ENCODE data around the gene TLK1. TPM values are rescaled to one million over a fixed set of nuclear protein-coding genes. Genes with fewer than 3 reads are reported as not detected.
"Not testable (repeated sequence)": the region's sequence is repeated elsewhere in the genome, so short reads cannot be mapped to it uniquely, and the experiment has no call there.

The TLK1 gene
- polyA plus RNA-seq, 1 experiment: 6.4 TPM

GRCh38 chr2:171098607-171099006 is 62.1 kb downstream of the TLK1 start:
- CTCF ChIA-PET: no interaction called here
- DNase-seq (ENCODE audit: low read depth): no peak
- POLR2A ChIA-PET: no interaction called here
- no peak for TF ChIP-seq CTCF (IDR thresholded peaks at IDR 0.05; ENCODE audit: insufficient read depth, low read depth, low read length)
- Histone ChIP-seq H3K27me3 (ENCODE audit: control insufficient read depth, insufficient read depth, low read length) (no peaks in the 10 kb centered on the region), H3K36me3 (ENCODE audit: control insufficient read depth, insufficient read depth, low read length) (0 out of 2 replicates have a peak, but pooled peaks cover 1% of the 10 kb centered on the region), H3K4me3 (ENCODE audit: low read depth, low read length) (no peak overlapping the region)

GRCh38 chr2:171095014-171095582 is 65.6 kb downstream of the TLK1 start:
- H3K4me3 ChIP-seq (ENCODE audit: low read depth, low read length): no peak overlapping the region
- CTCF ChIA-PET: interaction anchor here (0.6 to 1.1 kb wide), 2 partner anchors 8 to 429 kb away, joined by 4 to 5 read pairs; no protein-coding TSS in a partner anchor
- POLR2A ChIA-PET: interaction anchor here (0.6 kb wide), 1 partner anchor 31 kb away, joined by 3 read pairs; no protein-coding TSS in a partner anchor
- no peak for TF ChIP-seq CTCF (IDR thresholded peaks at IDR 0.05; ENCODE audit: insufficient read depth, low read depth, low read length)
- H3K27me3 ChIP-seq (ENCODE audit: control insufficient read depth, insufficient read depth, low read length): no peaks in the 10 kb centered on the region
- no peak for DNase-seq (ENCODE audit: low read depth)
- 0 out of 2 replicates have a peak, but pooled peaks cover under 1% of the 10 kb centered on the region for H3K36me3 ChIP-seq (ENCODE audit: control insufficient read depth, insufficient read depth, low read length)

- POLR2A ChIA-PET; CTCF ChIA-PET; DNase-seq (ENCODE audit: low read depth); H3K27me3 ChIP-seq (ENCODE audit: control insufficient read depth, insufficient read depth, low read length); H3K36me3 ChIP-seq (ENCODE audit: control insufficient read depth, insufficient read depth, low read length); H3K4me3 ChIP-seq (ENCODE audit: low read depth, low read length): not testable (repeated sequence)
Observed at GRCh38 chr2:171091517-171091916, 69.2 kb downstream of the TLK1 start.

GRCh38 chr2:171089489-171089888 is 71.2 kb downstream of the TLK1 start:
- TF ChIP-seq CTCF (IDR thresholded peaks at IDR 0.05; ENCODE audit: insufficient read depth, low read depth, low read length): no peak
- H3K36me3 ChIP-seq (ENCODE audit: control insufficient read depth, insufficient read depth, low read length): no peaks in the 10 kb centered on the region
- DNase-seq (ENCODE audit: low read depth): no peak
- ChIA-PET CTCF (no interaction called here), POLR2A (no interaction called here)
- H3K4me3 ChIP-seq (ENCODE audit: low read depth, low read length): no peak overlapping the region
- H3K27me3 ChIP-seq (ENCODE audit: control insufficient read depth, insufficient read depth, low read length): no peaks in the 10 kb centered on the region

GRCh38 chr2:171088057-171088834 is 72.4 kb downstream of the TLK1 start:
- ChIA-PET POLR2A (no interaction called here), CTCF (interaction anchor here (1.0 to 3.4 kb wide), 6 partner anchors 9 to 116 kb away, joined by 3 to 24 read pairs (median 8); no protein-coding TSS in a partner anchor)
- no peaks in the 10 kb centered on the region for H3K36me3 ChIP-seq (ENCODE audit: control insufficient read depth, insufficient read depth, low read length)
- no peak overlapping the region for H3K4me3 ChIP-seq (ENCODE audit: low read depth, low read length)
- H3K27me3 ChIP-seq (ENCODE audit: control insufficient read depth, insufficient read depth, low read length): no peaks in the 10 kb centered on the region
- DNase-seq (ENCODE audit: low read depth): no peak
- TF ChIP-seq CTCF (IDR thresholded peaks at IDR 0.05; ENCODE audit: insufficient read depth, low read depth, low read length): no peak
